22Rv1 (cell line): ENCODE measurements around the gene TRNP1.

Experiments used
- H3K27ac ChIP-seq: fragments of 450-650 bp; 2 replicates; pipeline ENCODE4 v1.5.1; 2017
- CTCF ChIP-seq: fragments of 450-650 bp; IDR thresholded peaks from 2 replicates; pipeline ENCODE4 v1.5.1; 2017; ENCODE audit warnings: mild to moderate bottlenecking
- ZFX ChIP-seq: fragments of 450-650 bp; IDR thresholded peaks from 2 replicates; pipeline ENCODE4 v1.6.1; 2017; ENCODE audit warnings: antibody characterized with exemption, borderline replicate concordance

The TRNP1 gene

GRCh38 chr1:27011058-27011764, 17.7 kb downstream of the TRNP1 start:
- TF ChIP-seq ZFX: no peak
- no peak for TF ChIP-seq CTCF
- H3K27ac ChIP-seq: peak overlapping the region; percentile 75

GRCh38 chr1:27011976-27012563, 18.6 kb downstream of the TRNP1 start:
- H3K27ac ChIP-seq: peak overlapping the region; percentile 87
- TF ChIP-seq CTCF (no peak), ZFX (no peak)

- H3K27ac ChIP-seq: no peak overlapping the region
- TF ChIP-seq CTCF (no peak), ZFX (no peak)
Observed at GRCh38 chr1:27015260-27015659, 21.8 kb downstream of the TRNP1 start.

GRCh38 chr1:27016376-27016775, 22.9 kb downstream of the TRNP1 start:
- H3K27ac ChIP-seq: no peak overlapping the region
- no peak for TF ChIP-seq CTCF
- no peak for TF ChIP-seq ZFX

- TF ChIP-seq ZFX (no peak), CTCF (no peak)
Observed at GRCh38 chr1:27017207-27017606, 23.7 kb downstream of the TRNP1 start.

GRCh38 chr1:27018316-27018715, 24.8 kb downstream of the TRNP1 start:
- H3K27ac ChIP-seq: no peak overlapping the region
- TF ChIP-seq ZFX: no peak
- TF ChIP-seq CTCF: no peak

More at GRCh38 chr1:27017207-27017606, 23.7 kb downstream of the TRNP1 start:
- H3K27ac ChIP-seq: no peak overlapping the region

- TF ChIP-seq ZFX: no peak
- no peak for TF ChIP-seq CTCF
- H3K27ac ChIP-seq: no peak overlapping the region
Observed at GRCh38 chr1:27021354-27022031, 28.0 kb downstream of the TRNP1 start.
